ENCODE data around the gene PIK3C2A. TPM values are rescaled to one million over a fixed set of nuclear protein-coding genes. Genes with fewer than 3 reads are reported as not detected.

Gene PIK3C2A
- total and polyA plus RNA-seq, 2 of the 8 experiments (the other 6 are each of a cell fraction or from before 2014, with no cell fraction given), result 20.1 to 127 TPM

GRCh38 chr11:17169876-17170275, 37.9 kb downstream of the PIK3C2A start:
- H3K23ac ChIP-seq (ENCODE audit: insufficient read length), result no peak overlapping the region
- FAIRE-seq (no peak), DNase-seq (ENCODE audit: low read depth in 1 of 2, low spot score in 2 of 2) (no peak)
- H2BK15ac ChIP-seq (ENCODE audit: low read length), result no peak overlapping the region
- peaks cover 0 to 88% of the 10 kb centered on the region in 2 experiments; a peak in 2 of 4 replicates for H3K79me2 ChIP-seq (ENCODE audit: control insufficient read depth in 1 of 2, insufficient read depth in 2 of 2, low read length in 2 of 2)
- H3K4me3 ChIP-seq (ENCODE audit: extremely low read depth in 1 of 4, insufficient read depth in 2 of 4, low read depth in 3 of 4, low read length in 4 of 4), result no peak overlapping the region
- H3K4me1 ChIP-seq (replicated peaks in 1 of 4; ENCODE audit: control insufficient read depth in 3 of 4, insufficient read depth in 4 of 4, low read length in 3 of 4), result peaks cover 0 to 3% (median 0%) of the 10 kb centered on the region in 4 experiments; a peak in 1 of 7 replicates
- no peak overlapping the region for H4K91ac ChIP-seq (replicated peaks; ENCODE audit: insufficient read length, low read length)
- no peak overlapping the region for H3K18ac ChIP-seq (ENCODE audit: extremely low read depth, low read length)
- H3K23me2 ChIP-seq (ENCODE audit: low read depth, low read length), result no peaks in the 10 kb centered on the region
- peaks cover 6 to 17% (median 13%) of the 10 kb centered on the region in 4 experiments for H3K36me3 ChIP-seq (ENCODE audit: control insufficient read depth in 2 of 4, insufficient read depth in 4 of 4, low read length in 3 of 4)
- H3K14ac ChIP-seq (ENCODE audit: insufficient read length), result no peak overlapping the region
- H3K56ac ChIP-seq (replicated peaks; ENCODE audit: insufficient read length, low read depth, low read length), result no peak overlapping the region
- ChIA-PET CTCF (ENCODE audit: partially characterized antibody) (interaction anchor here (0.6 kb wide), 1 partner anchor 33 kb away, joined by 3 read pairs; no protein-coding TSS in a partner anchor), POLR2A (ENCODE audit: partially characterized antibody) (no interaction called here)
- H3K9me3 ChIP-seq (ENCODE audit: insufficient read depth in 2 of 2, low read depth in 1 of 2, low read length in 1 of 2), result no peaks in the 10 kb centered on the region
- H4K5ac ChIP-seq (ENCODE audit: insufficient read length, low read depth, low read length), result no peak overlapping the region
- no peak overlapping the region for H2BK120ac ChIP-seq (replicated peaks; ENCODE audit: low read depth, low read length)
- H2BK20ac ChIP-seq (ENCODE audit: low read length), result no peak overlapping the region
- no peak overlapping the region for H4K8ac ChIP-seq (ENCODE audit: extremely low read depth, insufficient read depth, low read length)
- no peak overlapping the region for H2BK5ac ChIP-seq (ENCODE audit: low read depth, low read length)
- H2AK5ac ChIP-seq (ENCODE audit: low read depth, low read length), result no peak overlapping the region
- H3K4ac ChIP-seq (replicated peaks; ENCODE audit: insufficient read length, low read depth, low read length), result no peak overlapping the region
- H4K20me1 ChIP-seq (replicated peaks in 1 of 2; ENCODE audit: control insufficient read depth in 1 of 2, insufficient read depth in 2 of 2, low read length in 2 of 2), result peaks cover 2 to 5% of the 10 kb centered on the region in 2 experiments
- H3K27me3 ChIP-seq (replicated peaks in 1 of 4; ENCODE audit: control insufficient read depth in 3 of 4, extremely low read depth in 1 of 4, insufficient read depth in 3 of 4, low read length in 3 of 4), result no peaks in the 10 kb centered on the region
- no peak overlapping the region for H3K27ac ChIP-seq (ENCODE audit: low read depth, low read length)
- no peak overlapping the region for H2BK12ac ChIP-seq (ENCODE audit: low read depth, low read length)
- no peak overlapping the region for H3K4me2 ChIP-seq (ENCODE audit: insufficient read depth in 1 of 2, low read depth in 2 of 2, low read length in 2 of 2)
- WGBS, 2 experiments (ENCODE audit: extremely low coverage in 1 of 2, insufficient coverage in 1 of 2, insufficient read length in 1 of 2, insufficient replicate concordance in 2 of 2, low coverage in 1 of 2, low lambda C conversion rate in 2 of 2, missing lambda C conversion rate in 1 of 2), result 92% methylated on average over 1 of the region's 1 CpG; no CpG with 5 or more reads in 1 of the 2 experiments
- peaks cover 3% of the 10 kb centered on the region; the same call in 1 of the 2 replicates for H3K79me1 ChIP-seq (ENCODE audit: low read depth, low read length)
- H3K9ac ChIP-seq (replicated peaks in 1 of 4; ENCODE audit: extremely low read depth in 1 of 4, low read depth in 3 of 4, low read length in 3 of 4), result no peak overlapping the region
- H2AFZ ChIP-seq (ENCODE audit: low read length), result no peak overlapping the region
- no peak for TF ChIP-seq CEBPB (IDR thresholded peaks at IDR 0.05; ENCODE audit: low read depth, low read length)
- no peak for TF ChIP-seq KDM5A (IDR thresholded peaks at IDR 0.05; ENCODE audit: low read length)
- TF ChIP-seq RBBP5 (IDR thresholded peaks at IDR 0.05; ENCODE audit: borderline replicate concordance, low read depth, low read length), result no peak
- no peak for TF ChIP-seq GABPA (IDR thresholded peaks at IDR 0.05; ENCODE audit: borderline replicate concordance, insufficient read depth, low read length)
- TF ChIP-seq KDM4A (IDR thresholded peaks at IDR 0.05; ENCODE audit: low read depth, low read length, severe bottlenecking), result no peak
- TF ChIP-seq CTCF (IDR thresholded peaks at IDR 0.05; ENCODE audit: control extremely low read depth in 1 of 3, insufficient read depth in 1 of 3, low read depth in 1 of 3, low read length in 3 of 3), result no peak
- no peak for TF ChIP-seq CBX8 (IDR thresholded peaks at IDR 0.05; ENCODE audit: borderline replicate concordance, low read depth, low read length)
- no peak for TF ChIP-seq POLR2A (IDR thresholded peaks at IDR 0.05; ENCODE audit: control extremely low read depth in 1 of 2, low read depth in 2 of 2, low read length in 2 of 2)
- TF ChIP-seq NANOG (IDR thresholded peaks at IDR 0.05; ENCODE audit: insufficient read depth, low read depth, low read length, poor library complexity, severe bottlenecking), result no peak
- no peak for TF ChIP-seq SUZ12 (IDR thresholded peaks at IDR 0.05; ENCODE audit: low read length)
- no peak for TF ChIP-seq SP1 (IDR thresholded peaks at IDR 0.05; ENCODE audit: low read depth, low read length)
- TF ChIP-seq JUN (IDR thresholded peaks at IDR 0.05; ENCODE audit: low read depth, low read length), result no peak

All from H1 (cell line).